ENCODE measurements around the gene DET1.
"Not testable (repeated sequence)": the region's sequence is repeated elsewhere in the genome, so short reads cannot be mapped to it uniquely, and the experiment has no call there.

DET1 gene

GRCh38 chr15:88497109-88497765 lies 49.2 kb downstream of the DET1 start:
- DNase-seq (ENCODE audit: low read depth in 2 of 2) = no peak

DNA sequence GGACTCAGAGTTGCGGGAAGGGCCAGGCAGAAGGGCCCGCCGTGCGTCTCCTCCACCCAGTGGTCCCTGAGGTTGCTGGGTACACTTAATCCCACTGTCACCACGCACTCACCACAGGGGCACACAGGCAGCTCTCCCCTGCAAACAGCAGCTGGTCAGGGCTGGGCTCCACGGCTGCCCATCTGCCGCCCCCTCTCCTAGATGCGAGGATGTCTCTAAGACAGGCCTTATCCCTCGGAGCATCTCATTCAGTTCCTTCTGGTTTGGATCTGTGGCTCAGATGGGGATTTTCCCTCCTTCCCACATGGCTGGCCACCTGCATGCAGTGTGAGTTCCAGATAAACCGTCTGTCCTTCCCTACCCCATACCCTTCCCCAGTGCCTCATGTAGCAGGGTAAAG lies 52.6 kb downstream of the DET1 start:
- DNase-seq (ENCODE audit: low read depth in 2 of 2) = no peak

- no peak for DNase-seq (ENCODE audit: low read depth in 2 of 2)
Measured at GRCh38 chr15:88491158-88491557, 55.3 kb downstream of the DET1 start.

DNA sequence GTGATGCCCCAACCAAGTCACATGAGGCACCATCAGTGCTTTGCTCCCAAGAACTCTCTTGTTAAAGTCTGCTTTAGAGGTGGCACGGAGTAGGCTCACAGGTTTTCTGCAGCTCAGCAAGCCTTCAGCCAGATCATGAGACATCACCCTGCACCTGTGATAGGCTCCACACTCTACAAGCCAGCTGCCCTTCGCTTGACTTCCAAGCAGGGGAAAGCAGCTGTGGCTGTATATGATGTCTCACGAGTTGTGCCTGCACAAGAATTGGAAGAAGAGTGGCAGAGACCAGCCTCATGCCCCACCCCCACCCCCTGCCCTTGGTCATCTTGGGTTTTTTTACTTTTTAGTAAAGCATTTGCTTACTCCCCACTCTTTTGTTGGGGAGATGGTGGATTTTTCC lies 56.4 kb downstream of the DET1 start:
- no peak for DNase-seq (ENCODE audit: low read depth in 2 of 2)

GRCh38 chr15:88489321-88489720 lies 57.2 kb downstream of the DET1 start:
- DNase-seq (ENCODE audit: low read depth in 2 of 2) = no peak

DNA sequence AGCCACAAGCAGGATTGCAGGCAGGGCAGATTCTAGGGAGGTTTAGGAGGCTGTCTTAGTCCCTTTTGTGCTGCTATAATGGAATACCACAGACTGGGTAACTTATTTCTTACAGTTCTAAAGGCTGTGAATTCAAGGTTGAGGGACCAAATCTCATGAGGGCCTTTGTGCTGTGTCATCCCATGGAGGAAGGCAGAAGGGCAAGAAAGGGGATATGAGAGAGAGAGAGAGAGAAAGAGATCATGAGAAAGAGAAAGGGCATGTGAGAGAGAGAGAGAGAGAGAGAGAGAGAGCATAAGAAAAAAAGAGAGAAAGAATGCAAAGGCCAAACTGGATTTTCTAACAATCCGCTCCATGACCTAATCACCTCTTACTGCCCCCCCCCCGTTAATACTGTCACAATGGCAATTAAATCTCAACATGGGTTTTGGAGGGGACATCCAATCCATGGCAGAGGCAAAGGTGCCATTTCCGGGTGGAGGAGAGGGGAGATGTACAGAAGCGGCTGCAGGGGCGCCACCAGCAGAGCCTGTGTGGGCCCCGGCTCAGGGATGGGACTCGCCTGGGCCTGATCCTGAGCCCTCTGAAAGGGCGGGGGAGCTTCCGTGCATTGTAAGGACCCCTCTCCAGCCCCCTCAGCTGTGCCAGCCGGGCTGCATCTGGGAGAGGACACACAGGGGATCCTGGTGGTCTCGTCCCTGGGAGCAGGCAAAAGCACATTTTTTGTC lies 58.5 kb downstream of the DET1 start:
- DNase-seq (ENCODE audit: low read depth in 2 of 2) = no peak

- no peak for DNase-seq (ENCODE audit: low read depth in 2 of 2)
Measured at GRCh38 chr15:88487178-88487795, 59.2 kb downstream of the DET1 start.

DNA sequence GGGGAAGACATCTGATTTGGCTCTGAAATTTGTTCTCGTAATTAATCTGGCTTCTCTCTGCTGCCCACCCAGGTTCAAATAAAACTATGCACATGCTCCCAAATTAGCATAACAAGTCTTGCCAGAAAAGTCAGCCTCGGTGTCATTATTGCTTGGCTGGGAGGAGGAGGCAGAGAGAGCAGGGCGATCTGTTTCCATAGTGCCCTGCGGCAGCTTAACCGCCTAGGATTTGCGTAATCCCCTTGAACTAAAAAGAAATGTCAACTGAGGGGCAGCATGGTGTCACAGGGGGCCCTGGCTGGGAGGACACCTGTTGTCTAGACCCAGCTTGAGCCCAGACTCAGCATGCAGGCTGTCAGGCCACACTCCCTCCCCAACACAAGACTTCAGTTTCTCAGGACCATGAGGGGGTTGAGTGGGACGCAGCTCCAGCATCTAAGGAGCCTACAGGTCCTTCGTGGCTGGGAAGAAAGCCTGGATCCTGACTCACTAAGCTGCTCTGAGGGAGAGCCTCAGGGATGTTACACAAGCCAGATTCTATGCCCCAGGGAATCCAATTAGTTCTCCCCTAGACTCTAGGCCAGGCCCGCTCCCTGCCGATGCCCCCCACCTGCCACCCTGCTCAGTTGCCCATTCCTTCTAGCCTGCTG lies 61.7 kb downstream of the DET1 start:
- no peak for DNase-seq (ENCODE audit: low read depth in 2 of 2)

- DNase-seq (ENCODE audit: low read depth in 2 of 2) = no peak
Measured at GRCh38 chr15:88482263-88482662, 64.2 kb downstream of the DET1 start.

DNA sequence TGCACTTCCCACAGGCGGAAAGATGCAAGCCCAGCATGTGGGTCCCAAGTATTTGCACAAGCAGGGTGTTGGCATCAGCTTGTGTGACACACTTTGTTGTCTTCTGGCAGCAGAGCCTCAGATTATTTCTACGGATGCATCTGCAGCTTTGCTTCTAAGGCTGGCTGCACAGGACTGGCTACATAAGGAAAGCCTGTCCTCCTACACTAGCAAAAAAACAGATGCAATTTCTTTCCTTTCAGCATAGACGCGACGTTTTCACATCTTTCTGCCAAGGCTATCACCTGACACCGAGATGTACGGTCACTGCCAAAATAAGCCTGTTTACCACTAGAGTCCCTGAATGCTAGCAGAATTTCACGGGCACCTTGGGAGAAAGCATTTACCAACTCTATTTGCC lies 65.5 kb downstream of the DET1 start:
- DNase-seq (ENCODE audit: low read depth in 2 of 2) = no peak

- DNase-seq (ENCODE audit: low read depth in 2 of 2) = no peak
Measured at GRCh38 chr15:88479169-88479568, 67.3 kb downstream of the DET1 start.

DNA sequence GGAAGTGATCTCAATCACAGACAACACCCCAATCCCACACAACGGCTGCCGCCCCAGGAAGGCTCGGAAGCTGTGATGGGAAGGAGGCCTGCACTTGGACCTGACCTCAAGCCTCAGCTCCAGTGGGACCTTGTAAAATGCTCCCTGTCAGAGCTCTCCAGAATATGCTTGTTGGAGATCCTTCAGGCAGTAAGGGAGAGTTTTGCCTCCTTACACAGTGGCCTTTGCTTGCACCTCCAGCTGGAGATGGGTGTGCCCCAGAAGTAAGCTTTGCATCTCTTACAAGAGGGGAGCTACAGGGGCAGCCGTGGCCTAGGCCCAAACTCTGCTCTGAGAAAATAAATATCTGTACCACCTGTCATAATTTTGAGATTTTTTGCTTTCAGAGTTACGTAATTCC lies 68.6 kb downstream of the DET1 start:
- DNase-seq (ENCODE audit: low read depth in 2 of 2) = no peak

DNA sequence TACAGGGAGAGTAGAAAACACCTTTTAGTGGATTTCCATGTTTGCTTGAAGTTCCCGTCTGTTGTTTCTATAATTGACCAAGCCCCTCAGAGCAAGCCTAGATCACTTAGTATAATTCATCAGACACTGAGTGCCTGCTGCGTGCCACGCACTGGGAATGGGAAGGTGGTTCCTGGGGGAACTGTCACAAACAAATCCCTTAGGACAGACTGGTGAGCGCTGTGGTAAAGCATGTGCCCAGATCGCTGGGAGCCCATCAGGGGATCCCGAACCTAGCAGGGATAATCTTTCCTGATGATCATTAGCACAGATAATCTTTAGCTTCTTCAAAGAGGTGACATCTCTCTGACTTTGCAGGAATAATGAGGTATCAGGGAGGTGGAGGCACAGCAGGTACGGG lies 69.4 kb downstream of the DET1 start:
- DNase-seq (ENCODE audit: low read depth in 2 of 2) = no peak

DNA sequence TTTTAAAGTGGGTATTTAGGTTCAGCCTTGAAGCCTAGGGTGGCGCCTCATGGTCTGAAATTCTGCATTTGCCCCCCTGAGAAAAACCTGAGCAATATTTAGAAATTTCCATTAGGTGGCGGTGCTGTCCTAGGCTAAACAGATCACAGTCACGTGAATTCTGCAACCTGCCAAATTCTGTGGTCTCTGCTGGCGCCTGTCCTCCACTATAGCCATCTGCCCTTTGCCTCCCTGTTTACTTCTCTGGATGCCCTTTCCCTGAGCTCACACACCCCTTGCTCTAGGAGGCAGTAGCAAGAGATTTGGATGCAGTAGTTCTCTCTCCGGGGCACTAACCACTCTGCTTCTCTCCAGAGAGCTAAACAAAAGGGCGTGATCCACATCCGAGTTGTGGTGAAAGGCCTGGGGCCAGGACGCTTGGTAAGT lies 69.8 kb downstream of the DET1 start:
- no peak for DNase-seq (ENCODE audit: low read depth in 2 of 2)

GRCh38 chr15:88473661-88474293 lies 72.7 kb downstream of the DET1 start:
- DNase-seq (ENCODE audit: low read depth in 2 of 2) = not testable (repeated sequence)

DNA sequence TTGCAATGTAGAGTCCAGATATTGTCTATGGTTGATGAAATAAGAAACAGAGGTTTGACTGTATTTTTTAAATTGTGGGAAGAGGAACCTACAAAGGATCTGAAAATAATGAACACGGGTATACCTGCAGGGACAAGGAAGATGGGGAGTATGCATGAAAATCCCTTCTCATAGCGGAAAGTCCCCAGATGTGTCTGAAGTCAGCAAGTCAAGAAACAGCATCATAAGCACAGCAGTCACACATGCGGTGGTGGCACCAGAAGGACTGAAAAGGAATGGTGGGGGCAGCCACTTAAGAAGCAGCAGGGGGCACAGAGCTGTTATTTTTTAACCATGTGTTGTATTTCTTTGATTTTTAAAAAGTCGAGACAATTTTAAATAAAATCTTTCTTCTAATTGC lies 74.3 kb downstream of the DET1 start:
- no peak for DNase-seq (ENCODE audit: low read depth in 2 of 2)

GRCh38 chr15:88470625-88471372 lies 75.7 kb downstream of the DET1 start:
- DNase-seq (ENCODE audit: low read depth in 2 of 2) = no peak

DNA sequence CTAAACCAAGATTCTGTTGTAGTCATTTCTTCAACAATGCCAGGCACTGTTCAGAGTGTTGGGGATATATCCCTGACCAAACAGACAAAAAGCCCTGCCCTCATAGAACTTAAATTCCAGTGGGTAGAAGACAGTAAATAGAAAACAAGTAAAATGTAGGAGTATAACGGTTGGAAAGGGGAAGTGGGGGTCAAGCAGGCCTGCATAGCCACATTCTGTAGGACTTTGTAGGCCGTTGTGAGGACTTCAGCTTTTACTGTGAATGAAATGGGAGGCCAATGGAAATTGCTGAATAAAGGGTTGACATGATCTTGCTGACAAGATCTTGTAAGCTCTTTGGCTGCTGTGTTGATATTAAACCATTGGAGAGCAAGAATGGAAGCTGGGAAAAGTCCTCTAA lies 77.2 kb downstream of the DET1 start:
- DNase-seq (ENCODE audit: low read depth in 2 of 2) = no peak

- not testable (repeated sequence) for DNase-seq (ENCODE audit: low read depth in 2 of 2)
Measured at GRCh38 chr15:88468721-88469120, 77.8 kb downstream of the DET1 start.

GRCh38 chr15:88467935-88468528 lies 78.4 kb downstream of the DET1 start:
- no peak for DNase-seq (ENCODE audit: low read depth in 2 of 2)

All from activated CD8-positive, alpha-beta memory T cell treated with anti-CD3 and anti-CD28 coated beads for 4 hours (primary cell).